HS-27A (cell line): Measurements from ENCODE around the gene AMN.

Experiments used
- DNase-seq: peaks from one replicate; pipeline ENCODE4 v3.0.0-alpha.2; 2012; ENCODE audit warnings: low read depth, missing footprints

AMN gene

DNA sequence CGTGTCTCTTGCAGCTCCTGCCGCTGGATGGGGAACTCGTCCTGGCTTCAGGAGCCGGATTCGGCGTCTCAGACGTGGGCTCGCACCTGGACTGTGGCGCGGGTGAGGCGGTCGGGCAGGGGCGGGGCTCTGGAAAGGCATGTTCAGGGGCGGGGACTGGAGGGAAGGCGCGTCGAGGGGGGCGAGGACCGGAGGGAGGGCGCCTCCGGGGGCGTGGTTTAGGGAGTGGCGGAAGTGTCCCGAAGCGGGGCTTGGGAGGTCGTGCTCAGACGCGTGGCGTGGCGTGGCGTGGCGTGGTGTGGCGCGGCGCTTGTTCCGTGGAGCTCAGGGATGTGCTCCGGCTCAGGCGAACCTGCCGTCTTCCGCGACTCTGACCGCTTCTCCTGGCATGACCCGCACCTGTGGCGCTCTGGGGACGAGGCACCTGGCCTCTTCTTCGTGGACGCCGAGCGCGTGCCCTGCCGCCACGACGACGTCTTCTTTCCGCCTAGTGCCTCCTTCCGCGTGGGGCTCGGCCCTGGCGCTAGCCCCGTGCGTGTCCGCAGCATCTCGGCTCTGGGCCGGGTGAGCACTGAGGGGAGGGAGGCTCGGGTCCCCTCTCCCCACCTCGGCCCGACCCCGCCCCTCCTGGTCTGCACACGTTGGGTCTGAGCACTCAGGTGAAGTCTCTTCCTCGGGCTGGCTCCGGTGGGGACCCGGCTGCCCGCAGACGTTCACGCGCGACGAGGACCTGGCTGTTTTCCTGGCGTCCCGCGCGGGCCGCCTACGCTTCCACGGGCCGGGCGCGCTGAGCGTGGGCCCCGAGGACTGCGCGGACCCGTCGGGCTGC, 6.2 kb downstream of the AMN start:
- no peak for DNase-seq

DNA sequence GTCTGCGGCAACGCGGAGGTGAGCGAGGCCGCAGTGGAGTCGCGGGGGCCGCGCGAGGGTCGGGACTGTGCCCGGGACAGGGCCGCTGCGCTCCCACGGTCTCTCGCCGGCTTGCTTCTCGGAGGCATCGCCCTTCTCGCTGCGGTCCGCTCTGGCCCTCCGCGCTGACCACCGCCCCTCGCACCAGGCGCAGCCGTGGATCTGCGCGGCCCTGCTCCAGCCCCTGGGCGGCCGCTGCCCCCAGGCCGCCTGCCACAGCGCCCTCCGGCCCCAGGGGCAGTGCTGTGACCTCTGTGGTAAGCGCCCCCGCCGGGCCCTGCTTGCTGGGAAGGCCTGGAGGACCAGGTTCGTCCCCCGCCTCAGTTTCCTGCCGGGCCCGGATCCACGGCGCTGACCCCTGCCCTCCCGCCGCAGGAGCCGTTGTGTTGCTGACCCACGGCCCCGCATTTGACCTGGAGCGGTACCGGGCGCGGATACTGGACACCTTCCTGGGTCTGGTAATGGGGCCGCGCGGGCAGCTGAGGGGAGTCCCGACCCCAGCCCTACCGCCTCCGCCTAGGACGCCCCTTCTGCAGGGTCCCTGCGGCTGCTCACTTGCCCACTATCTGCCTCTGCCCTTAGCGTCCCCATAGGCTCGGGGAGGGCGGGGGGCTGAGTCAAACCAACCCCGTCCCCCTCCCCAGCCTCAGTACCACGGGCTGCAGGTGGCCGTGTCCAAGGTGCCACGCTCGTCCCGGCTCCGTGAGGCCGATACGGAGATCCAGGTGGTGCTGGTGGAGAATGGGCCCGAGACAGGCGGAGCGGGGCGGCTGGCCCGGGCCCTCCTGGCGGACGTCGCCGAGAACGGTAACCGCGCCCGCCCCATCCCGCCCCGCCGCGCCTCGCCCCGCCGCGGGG, 7.0 kb downstream of the AMN start:
- DNase-seq = no peak

DNA sequence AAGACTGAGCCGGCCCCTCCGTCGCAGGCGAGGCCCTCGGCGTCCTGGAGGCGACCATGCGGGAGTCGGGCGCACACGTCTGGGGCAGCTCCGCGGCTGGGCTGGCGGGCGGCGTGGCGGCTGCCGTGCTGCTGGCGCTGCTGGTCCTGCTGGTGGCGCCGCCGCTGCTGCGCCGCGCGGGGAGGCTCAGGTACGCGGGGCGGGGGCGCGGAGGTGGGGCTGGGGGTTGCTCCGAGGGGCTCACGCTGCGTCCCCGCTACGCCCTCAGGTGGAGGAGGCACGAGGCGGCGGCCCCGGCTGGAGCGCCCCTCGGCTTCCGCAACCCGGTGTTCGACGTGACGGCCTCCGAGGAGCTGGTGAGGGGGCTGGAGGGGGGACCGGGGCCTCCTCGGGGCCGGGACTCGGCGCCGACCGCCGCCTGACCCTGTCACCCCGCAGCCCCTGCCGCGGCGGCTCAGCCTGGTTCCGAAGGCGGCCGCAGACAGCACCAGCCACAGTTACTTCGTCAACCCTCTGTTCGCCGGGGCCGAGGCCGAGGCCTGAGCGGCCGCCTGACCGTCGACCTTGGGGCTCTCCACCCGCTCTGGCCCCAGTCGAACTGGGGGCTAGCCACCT, 7.8 kb downstream of the AMN start:
- no peak for DNase-seq

DNA sequence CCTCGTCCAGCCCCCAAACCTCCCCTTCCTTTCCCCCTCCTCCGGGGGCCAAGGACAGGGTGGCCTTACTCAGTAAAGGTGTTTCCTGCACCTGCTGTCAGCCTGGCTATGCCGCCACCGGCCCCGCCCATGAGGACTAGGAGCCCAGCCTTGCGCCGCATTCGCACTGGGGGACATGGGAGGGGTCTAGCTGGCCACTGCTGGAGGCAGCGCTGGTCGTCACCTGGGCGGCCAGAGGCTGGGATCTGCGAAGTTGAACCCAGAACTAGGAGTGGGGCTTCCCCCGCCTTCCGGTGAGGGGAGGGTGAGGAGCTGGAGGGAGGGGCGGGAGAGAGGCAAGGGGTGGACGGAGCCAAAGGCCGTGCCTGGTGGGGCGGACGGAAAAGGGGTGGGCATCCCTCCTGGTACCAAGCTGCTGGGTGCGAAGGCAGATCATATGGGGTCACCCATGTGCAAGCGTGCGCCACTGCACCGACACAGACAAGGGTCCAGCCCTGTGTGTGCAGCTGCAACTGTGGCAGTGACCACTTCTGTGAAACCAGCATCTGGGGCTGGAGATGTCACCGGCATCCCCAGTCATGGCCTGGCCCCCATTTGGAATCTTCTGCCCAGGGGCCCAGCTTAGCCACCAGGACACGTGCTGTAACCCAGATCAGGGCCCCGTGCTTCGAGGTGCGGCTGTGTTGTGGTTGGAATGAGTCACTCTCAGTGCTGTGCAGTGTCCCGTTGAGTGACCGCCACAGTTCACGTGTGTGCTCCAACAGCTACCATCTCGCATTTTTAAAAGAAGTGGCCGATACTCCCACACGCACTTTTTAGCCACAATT, 8.5 kb downstream of the AMN start:
- no peak for DNase-seq

DNA sequence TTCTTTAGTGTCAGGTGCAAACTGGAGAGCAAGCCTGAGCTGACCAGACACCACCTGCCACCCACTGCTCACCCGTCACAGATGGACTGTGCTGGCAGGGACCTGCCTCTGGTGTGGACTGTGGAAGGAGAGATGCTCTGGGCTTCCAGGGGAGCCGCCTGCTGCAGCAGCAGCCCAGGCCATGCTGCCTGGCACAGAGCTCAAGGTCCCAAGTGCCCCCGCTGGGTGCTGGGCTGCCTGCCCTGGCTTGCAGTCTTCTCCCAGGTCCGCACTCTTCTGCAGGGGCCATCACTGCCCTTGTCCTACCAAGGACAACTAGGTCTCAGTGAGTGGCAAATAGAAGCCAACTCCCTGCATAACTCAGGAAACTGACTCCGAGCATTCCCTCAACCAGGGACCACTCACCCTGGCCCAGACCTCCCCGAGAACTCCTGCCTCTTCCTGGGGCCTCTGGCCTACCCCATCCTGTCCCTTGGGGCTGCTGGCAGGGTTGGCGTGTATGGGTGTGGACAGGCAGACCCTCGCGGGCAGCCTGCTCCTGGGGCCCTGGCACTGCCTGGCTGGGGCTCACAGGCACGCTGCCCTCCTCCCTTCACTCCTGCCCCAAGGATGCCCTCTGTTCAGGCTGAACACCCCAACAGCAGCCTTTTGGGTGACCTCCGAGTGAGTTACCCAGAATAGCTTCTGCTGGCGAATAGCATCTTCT, 9.3 kb downstream of the AMN start:
- DNase-seq = no peak

DNA sequence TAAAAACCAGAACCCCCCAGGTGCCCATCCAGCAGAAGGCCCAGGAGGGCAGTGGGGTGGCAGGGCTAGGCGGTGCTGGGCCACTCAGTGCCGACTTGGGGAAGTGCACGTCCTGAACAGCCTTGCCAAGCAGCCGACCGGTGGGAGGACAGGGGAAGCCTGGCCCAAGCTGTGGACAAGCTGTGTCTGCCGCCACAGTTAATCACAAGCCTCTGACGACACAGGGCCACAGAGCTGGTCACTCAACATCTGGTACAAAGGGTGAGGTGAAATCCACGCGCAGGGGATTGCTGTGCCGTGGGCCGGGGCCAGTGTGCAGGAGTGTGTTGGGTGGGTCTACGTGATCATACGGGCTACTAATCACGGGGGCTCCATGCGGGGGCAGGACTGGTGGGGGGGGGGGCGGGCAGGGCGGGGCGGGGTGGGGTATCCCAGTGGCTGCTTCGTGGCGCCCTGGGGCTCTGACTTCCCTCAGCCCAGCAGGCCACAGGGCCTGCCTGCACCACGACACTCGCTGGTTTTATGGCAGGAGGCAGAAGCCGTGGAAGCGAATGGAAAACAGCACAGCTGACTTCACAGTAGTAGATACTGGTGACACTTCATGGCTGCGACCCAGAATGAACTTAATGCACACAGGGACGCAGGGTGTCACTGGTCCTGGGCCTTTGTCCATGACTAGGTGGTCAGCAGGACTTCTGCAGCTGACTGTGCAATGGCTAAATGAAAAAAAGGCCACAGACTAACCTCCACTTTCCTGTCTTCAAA, 10.2 kb downstream of the AMN start:
- no peak for DNase-seq

DNA sequence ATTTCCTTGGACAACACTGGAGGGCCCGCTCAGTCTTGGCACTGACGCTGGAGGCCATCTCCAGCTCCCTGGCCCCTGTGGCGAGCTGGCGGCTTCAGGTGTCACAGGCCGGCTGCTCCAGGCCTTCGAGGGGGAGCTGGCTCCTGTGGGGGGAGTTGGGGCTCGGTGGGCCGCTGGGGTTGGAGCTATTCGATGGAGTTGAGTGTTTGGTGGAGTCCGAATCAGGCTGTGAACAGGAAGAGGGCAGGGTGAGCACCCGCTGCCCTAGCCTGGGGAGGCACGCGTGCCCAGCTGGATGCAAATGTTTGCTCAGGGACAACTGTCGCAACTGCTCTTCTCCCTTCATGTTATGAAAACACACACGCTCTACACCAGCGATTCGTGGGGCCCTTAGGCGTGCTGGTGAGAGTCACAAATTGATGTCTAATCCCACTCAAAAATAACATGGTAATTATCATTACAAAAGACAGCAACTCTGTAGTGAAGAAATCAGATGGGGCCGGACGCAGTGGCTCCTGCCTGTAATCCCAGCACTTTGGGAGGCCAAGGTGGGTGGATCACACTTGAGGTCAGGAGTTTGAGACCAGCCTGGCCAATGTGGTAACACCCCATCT, 11.3 kb downstream of the AMN start:
- no peak for DNase-seq

DNA sequence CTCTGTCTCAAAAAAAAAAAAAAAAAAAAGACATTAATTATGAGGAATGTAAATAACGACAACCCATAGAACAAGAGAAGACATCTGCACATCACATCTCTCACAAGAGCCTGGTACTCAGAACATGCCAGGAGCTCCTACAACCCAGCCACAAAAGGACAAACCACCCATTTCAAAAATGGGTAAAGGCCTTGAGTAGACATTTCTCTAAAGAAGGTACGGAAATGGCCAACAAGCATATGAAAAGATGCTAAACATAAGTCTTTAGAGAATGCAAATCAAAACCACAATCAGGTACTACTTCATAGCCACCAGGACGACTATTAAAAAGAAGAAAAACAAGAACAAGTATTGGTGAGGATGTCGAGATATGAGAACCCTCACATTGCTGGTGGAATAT, 13.3 kb downstream of the AMN start:
- no peak for DNase-seq

DNA sequence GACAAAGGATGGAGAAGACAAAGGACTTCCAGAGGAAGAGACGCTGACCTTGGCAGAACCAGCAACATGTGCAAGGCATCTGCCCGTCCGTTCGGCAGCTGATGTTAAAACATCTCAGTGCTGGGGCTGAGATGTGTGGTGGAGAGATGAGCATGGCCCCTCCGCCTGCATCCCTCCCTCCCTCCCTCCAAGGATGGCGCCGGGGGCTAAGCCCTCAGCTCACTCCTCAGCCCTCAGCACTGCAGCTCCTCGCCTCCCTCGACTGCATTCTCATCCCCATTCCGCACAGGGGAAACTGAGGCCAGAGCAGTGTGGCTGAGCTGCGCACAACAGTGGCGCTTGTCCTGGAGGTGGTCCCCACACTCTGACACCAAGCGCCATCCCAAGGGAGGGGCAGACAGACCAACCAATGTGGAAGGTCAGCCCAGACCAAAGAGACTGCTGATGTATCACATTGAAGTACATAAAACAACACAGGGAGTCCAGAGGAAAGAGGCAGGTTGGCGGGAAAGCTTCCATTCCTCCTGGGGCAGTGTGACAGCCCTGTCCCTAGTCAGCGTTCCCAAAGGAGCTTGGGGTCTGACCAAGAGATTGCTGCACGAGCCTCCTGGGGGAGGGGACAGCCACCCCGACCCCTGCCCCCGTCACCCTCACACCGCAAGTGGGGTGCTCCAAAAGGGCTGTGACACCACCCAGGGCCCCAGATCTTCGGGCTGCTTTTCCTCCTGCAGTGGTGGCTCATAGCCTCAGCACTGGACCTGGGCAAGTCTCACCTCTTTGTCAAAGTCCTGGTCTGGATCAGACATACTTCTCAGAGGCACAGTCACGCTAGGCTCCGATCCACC, 15.1 kb downstream of the AMN start:
- no peak for DNase-seq

DNA sequence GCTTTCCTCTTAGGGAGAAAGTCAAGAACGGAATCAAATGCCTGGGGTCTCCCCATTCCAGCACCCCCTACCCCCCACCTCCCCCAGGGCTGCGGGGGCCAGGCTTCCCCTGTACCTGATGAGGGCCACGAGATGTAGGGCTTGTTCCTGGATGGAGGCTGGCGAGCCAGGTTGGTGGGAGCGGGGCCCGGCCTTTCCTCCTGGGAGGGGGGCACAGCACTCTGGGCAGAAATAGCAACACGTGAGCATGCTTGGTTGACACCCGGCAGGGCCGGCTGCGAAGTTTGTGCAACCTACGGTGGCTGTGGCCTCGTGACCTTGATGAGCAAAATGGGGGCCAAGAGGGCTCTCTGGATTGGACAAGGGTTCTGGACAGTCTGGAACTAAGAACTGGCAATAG, 15.7 kb downstream of the AMN start:
- DNase-seq = no peak

DNA sequence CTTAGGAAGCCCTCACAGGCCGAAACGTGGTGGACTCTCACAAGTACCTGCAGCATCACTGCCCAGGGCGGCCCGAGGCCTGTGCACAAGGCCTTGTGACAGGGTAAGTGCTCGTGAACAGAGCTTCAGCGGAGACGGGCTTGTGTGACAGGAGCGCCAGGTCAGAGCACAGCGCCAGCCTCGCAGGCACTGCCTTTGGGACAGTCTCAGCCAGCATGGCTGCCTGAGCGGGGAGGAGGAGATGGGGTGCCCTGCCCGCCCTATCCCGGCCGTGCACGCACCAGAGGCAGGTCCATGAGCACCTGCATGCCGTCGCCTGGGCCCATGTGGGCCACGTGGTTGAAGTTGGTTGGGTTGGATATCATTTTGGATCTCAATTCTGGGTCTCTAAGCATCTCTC, 16.9 kb downstream of the AMN start:
- DNase-seq = no peak

DNA sequence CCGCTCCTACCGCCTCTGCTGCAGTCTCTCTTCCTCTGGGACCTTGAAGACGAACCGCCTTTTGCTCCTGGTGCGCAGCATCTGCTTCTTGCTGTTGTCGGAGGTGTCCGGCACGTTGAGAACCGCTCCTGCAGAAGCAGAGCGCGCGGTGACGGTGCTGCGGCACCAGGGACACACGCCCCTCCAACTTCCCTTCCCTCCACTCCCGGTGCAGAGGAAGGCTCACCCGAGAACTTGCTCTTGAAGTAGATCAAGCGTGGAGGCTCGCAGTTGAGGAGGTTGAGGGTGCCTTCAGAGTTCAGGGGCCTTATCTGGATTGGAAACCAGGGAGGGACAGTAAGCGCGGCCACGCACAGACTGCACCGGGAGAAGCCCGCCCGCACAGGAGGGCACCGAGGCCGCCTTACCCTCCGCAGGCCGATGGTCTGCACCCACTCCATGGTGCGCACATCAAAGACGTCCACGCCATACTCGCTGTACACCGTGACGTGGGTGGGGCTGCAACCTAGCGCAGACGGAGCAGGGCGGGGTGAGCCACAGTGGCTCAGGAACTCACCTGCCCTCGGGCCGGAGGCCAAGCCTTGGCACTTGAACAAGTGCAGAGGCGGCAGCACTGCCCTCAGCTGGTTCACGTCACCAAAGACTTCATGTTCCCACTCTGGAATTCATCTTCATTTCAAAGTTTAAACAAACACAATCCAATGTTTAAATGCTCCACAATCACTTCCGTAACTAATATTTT, 17.5 kb downstream of the AMN start:
- no peak for DNase-seq

DNA sequence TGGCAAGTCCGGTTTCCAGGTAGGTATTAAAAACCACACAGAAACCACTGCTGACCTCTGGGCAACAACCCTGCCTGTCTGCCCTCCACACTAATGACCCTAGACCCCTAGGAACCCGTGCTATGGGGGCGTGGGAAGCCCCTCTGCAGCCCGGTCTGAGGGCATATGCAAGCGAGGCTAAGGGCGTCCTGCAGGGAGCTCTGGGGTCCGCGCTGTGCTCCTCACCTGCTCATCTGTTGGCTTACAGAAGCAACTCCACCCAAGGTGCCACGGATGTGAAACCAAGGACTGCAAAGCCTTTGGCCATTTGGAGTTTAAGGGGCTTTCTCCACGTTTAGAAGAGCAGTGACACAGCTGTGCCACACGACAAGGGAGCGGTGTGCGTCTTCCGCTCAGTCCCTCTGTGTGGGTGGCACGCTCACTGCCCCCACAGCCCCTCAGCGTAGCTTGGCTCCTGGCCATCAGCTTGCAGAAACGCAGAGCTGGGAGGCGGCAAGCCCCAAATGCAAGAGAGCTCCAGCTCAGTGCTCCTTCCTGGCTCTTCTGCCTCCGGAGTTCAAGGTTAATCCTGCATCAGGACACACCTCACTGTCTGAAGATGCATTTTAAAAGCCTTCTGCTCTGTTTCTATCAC, 18.4 kb downstream of the AMN start:
- DNase-seq = no peak

DNA sequence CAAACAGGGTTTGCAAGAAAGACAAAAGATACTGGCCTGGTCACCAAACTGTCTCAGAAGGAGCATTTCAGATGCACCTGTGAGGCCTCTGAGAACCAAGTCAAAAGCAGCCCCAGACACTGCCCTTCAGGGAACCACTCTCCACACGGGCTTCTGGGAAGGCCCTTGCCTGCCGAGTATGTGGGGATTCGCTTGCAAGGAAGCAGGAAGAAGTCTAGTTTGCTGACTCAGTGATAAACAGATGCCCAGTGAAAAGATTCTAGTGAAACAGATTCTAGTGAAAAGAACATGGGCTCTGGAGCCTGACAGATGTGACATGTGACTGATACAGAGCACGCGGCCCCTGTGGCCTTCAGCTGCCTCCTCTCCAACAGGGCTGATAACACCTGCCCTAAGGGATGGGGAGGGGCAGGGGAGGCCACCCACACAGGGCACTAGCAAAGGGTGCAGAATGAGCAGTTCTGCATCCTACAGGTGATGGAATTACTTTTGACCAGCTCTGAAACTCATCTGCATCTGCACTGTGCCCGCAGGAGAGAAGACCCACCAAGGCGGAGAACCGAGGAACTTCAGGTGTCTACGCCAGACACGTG, 19.1 kb downstream of the AMN start:
- no peak for DNase-seq

DNA sequence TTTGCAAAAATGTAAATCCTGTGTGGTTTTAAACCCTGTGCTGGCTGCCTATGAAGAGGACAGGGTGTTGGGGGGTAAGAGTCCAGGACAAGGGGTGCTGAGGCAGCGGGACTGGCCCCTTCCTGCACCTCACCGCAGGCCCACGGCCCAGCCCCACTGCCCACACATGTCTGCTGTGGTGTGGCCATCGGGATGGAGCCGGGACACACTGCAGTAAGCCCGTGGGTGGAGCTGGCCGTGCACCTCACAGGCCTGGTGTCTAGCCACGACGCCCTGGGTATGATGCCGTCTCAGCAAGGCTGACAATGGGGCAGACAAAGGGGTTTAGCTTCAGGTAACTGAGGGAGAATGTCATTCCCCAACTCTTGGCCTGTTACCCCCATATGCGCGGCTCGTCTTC, 19.6 kb downstream of the AMN start:
- no peak for DNase-seq

DNA sequence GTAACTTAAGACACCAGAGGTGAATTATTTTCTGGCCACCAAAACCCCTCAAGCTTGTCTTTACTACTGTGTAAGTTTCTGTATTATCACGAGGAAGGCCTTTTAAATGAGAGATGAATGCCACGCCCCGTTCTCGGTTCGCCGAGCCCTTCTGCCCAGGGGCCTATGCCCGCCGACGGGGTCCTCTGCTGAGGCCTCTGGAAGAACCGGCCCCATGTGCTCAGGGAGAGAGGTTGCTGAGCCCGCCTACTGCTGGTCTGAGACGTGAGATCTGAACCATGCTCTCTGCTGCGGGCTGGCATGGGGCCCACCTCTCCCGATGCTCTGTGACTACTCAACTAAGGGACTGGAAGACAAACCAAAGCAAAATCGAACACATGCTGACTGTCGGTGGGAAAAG, 21.0 kb downstream of the AMN start:
- DNase-seq = no peak

DNA sequence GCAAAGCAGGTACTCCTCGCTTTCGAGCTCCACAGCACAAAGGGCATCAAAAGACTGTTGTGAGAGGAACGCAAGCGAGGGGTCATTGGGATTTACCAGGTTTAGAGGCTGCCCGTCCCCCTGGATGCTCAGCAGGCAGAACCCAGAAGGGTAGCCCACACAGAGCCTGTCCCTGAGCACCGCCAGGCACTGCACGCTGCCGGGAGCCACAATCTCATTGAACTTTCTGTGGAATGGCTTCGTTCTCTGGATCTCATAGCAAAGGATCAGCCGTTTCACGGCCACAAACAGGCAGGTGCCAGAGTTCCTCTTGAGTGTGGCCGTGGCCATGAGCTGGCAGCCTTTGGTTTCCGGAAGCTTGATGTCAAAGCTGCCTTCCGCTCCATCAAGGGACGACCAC, 21.5 kb downstream of the AMN start:
- DNase-seq = no peak
